Colonic mucosa (tissue), 4 donors: ENCODE results near the gene EIF4E3. TPM values are rescaled to one million over a fixed set of nuclear protein-coding genes. Genes with fewer than 3 reads are reported as not detected.

ENCODE experiments used
- DNase-seq: peaks from one replicate; pipeline ENCODE4 v3.0.0-alpha.2; 2020
- H3K27ac ChIP-seq: fragments of 200-600 bp; one replicate; pipeline ENCODE4 v1.8.0; 2021
- H3K27me3 ChIP-seq: fragments of 200-600 bp; one replicate; pipeline ENCODE4 v1.8.0; 2021
- H3K36me3 ChIP-seq: fragments of 200-600 bp; one replicate; pipeline ENCODE4 v1.8.0; 2021
- H3K4me1 ChIP-seq: fragments of 200-600 bp; one replicate; pipeline ENCODE4 v1.8.0; 2021; ENCODE audit warnings: mild to moderate bottlenecking
- H3K4me3 ChIP-seq: fragments of 200-600 bp; one replicate; pipeline ENCODE4 v1.8.0; 2021
- H3K9ac ChIP-seq, 2 donors: one replicate each; pipeline ENCODE4 v1.7.0; 2013; ENCODE audit warnings: control low read depth in 2 of 2, low read depth in 2 of 2, low read length in 2 of 2
- H3K9me3 ChIP-seq: fragments of 200-600 bp; one replicate; pipeline ENCODE4 v1.8.0; 2021
- CTCF ChIP-seq: fragments of 200-600 bp; IDR thresholded peaks from one replicate; pipeline ENCODE4 v1.8.0; 2022; ENCODE audit warnings: antibody characterized with exemption, mild to moderate bottlenecking
- intact Hi-C: fragments of 100-400 bp; cut with DNase I; formaldehyde crosslinking; loops from one replicate; pipeline ENCODE4 v1.14.1; 2022
- total RNA-seq, 2 donors: library from RNA; stranded (reverse); fragmentation: NEBNext Ultra II Directional in 1 of 2; extraction: Animal tissue kit (Norgen Biotek cat#: 25700) in 1 of 2; gene quantifications; one replicate each; pipeline ENCODE4 v1.2.1, GENCODE V29; 2021
- donor health status: healthy.
- donor health status: DM: no; HTN: no; CAD: no.
- donor health status: DM: no; HTN: no; CAD: no.

Gene EIF4E3
- total RNA-seq, 2 donors from 2014 or later: 14.5 to 44.2 TPM

- Histone ChIP-seq H3K27me3 (no peaks in the 10 kb centered on the region), H3K36me3 (no peaks in the 10 kb centered on the region), H3K27ac (no peak overlapping the region), H3K9ac (no peak overlapping the region), H3K4me3 (no peak overlapping the region), H3K9me3 (no peaks in the 10 kb centered on the region), H3K4me1 (no peaks in the 10 kb centered on the region)
- no peak for DNase-seq
- TF ChIP-seq CTCF: no peak
- intact Hi-C loops: no loop called here
Measured at GRCh38 chr3:71672340-71672739, 52.9 kb downstream of the EIF4E3 start.

- intact Hi-C loops: no loop called here
- no peak for TF ChIP-seq CTCF
Measured at GRCh38 chr3:71671216-71671845, 53.9 kb downstream of the EIF4E3 start.

GRCh38 chr3:71662568-71662967 is 62.6 kb downstream of the EIF4E3 start:
- intact Hi-C loops: no loop called here
- DNase-seq: no peak
- H3K9me3 ChIP-seq: no peaks in the 10 kb centered on the region
- no peak overlapping the region for H3K9ac ChIP-seq
- H3K27ac ChIP-seq: no peak overlapping the region
- H3K4me1 ChIP-seq: no peaks in the 10 kb centered on the region
- TF ChIP-seq CTCF: no peak
- H3K27me3 ChIP-seq: no peaks in the 10 kb centered on the region
- no peak overlapping the region for H3K4me3 ChIP-seq
- no peaks in the 10 kb centered on the region for H3K36me3 ChIP-seq

More at GRCh38 chr3:71671216-71671845, 53.9 kb downstream of the EIF4E3 start:
- no peaks in the 10 kb centered on the region for H3K4me1 ChIP-seq
- DNase-seq: no peak
- no peaks in the 10 kb centered on the region for H3K9me3 ChIP-seq
- H3K27me3 ChIP-seq: no peaks in the 10 kb centered on the region
- no peak overlapping the region for H3K9ac ChIP-seq
- H3K27ac ChIP-seq: no peak overlapping the region
- no peaks in the 10 kb centered on the region for H3K36me3 ChIP-seq
- no peak overlapping the region for H3K4me3 ChIP-seq

GRCh38 chr3:71662056-71662455 is 63.1 kb downstream of the EIF4E3 start:
- Histone ChIP-seq H3K4me1 (no peaks in the 10 kb centered on the region), H3K27ac (no peak overlapping the region), H3K9me3 (no peaks in the 10 kb centered on the region), H3K9ac (no peak overlapping the region), H3K4me3 (no peak overlapping the region), H3K36me3 (no peaks in the 10 kb centered on the region), H3K27me3 (no peaks in the 10 kb centered on the region)
- TF ChIP-seq CTCF: no peak
- no peak for DNase-seq
- intact Hi-C loops: no loop called here

GRCh38 chr3:71659864-71660591 is 65.2 kb downstream of the EIF4E3 start:
- Histone ChIP-seq H3K27ac (no peak overlapping the region), H3K27me3 (no peaks in the 10 kb centered on the region), H3K9me3 (no peaks in the 10 kb centered on the region), H3K36me3 (no peaks in the 10 kb centered on the region), H3K4me1 (no peaks in the 10 kb centered on the region), H3K4me3 (no peak overlapping the region), H3K9ac (no peak overlapping the region)
- DNase-seq: no peak
- TF ChIP-seq CTCF: no peak
- intact Hi-C loops: loop anchor here (10.0 kb wide), 2 partner anchors 55 to 1595 kb away; no protein-coding TSS in a partner anchor
